HG03432 (cell line): ENCODE measurements around the gene SRRM2.

Experiments
- ATAC-seq: cut with Tn5 transposase; IDR thresholded peaks from one replicate; pipeline ENCODE4 v1.9.1; 2021; ENCODE audit warnings: mild to moderate bottlenecking, moderate library complexity; ENCODE audit not compliant: unreplicated experiment

Gene SRRM2

GRCh38 chr16:2818272-2818876 lies 65.9 kb downstream of the SRRM2 start:
- no peak for ATAC-seq

- no peak for ATAC-seq
Observed at GRCh38 chr16:2819179-2819938, 66.9 kb downstream of the SRRM2 start.

- no peak for ATAC-seq
Observed at GRCh38 chr16:2819939-2820835, 67.7 kb downstream of the SRRM2 start.
